Inferior parietal cortex (tissue), 1 donor: ENCODE results near the gene NF1.

Experiments
- DNase-seq: peaks from one replicate; pipeline ENCODE4 v3.0.0-alpha.2; 2016; ENCODE audit errors: extremely low spot score

Gene NF1

DNA sequence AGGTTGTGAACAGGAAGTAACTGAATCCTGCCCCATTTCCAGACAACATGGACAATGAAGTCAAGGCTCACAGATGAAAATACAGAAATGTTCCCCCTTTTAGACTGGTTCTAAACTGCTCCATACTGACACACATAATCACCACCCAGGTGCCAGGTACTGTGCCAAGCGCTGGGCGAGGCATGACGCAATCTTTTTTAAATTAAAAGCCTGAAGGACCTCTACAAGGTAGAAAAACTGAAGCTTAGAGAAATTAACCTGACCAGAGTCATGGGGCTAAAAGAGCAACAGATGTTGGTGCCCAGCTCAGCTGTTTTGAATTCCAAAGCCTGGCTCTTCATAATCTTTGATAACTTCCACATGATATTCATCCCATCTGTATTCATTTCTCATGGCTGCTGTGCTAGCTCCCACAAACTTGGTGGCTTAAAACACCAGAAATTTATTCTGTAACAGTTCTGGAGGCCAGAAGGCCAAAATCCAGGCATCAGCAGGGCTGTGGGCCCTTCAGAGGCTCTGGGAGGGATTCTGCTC is 291.8 kb downstream of the NF1 start:
- no peak for DNase-seq

DNA sequence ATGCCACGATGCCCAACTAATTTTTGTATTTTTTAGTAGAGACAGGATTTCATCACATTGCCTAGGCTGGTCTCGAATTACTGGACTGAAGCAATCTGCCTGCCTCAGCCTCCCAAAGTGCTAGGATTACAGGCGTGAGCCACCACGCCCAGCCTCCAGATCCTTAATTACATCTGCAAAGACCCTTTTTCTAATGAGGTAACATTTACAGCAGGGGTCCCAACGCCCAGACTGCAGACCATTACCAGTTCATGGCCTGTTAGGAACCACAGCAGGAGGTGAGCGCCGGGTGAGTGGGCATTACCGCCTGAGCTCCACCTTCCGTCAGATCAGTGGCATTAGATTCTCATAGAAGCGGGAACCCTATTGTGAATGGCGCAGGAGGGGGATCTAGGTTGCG is 292.7 kb downstream of the NF1 start:
- no peak for DNase-seq

GRCh38 chr17:31388351-31388750 is 293.6 kb downstream of the NF1 start:
- DNase-seq: no peak

DNA sequence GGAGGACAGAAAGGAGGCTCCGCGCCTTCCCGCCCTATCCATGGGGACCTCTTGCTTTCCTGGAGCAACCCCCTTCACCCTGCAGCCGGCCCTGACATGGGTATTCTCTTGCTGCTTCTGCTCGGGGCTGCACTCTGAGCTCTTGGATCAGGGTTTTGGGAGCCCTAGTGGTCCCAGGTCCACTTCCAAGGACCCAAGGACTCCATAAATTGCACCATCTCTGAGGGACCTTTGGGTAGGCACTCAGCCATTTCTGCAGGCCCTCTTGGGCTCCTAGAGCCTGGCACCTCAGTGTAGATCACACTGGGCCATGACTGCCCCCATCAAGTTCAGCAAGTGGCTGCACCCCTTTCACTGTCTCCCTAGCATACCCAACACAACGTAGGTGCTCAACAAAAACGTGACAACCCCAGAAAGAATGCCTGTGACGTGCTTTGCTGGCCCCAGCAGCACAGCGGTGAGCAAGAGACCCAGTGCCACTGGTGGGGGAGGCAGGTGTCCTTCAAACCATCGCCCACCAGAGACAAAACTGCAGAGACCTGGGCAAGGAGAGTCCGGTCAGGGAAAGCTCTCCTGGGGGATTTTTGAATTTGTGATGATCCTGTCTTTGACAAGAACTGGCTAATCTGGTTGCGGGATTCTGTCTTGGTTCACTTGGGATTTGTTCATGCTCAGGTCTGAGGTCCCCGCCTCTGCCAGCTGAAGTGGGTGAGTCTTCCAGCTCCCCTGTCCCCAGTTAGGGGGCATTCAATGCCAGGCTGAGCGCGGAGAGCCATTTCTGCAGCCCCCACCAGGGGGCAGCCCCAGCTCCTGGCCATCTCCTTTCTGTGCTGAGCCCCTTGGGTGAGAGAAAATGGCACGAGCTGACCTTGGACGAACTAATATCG is 294.2 kb downstream of the NF1 start:
- peak; percentile 64 for DNase-seq

- DNase-seq: no peak
Measured at GRCh38 chr17:31389657-31390381, 295.0 kb downstream of the NF1 start.

- no peak for DNase-seq
Measured at GRCh38 chr17:31390426-31390747, 295.6 kb downstream of the NF1 start.

GRCh38 chr17:31390748-31391495 is 296.1 kb downstream of the NF1 start:
- DNase-seq: no peak

DNA sequence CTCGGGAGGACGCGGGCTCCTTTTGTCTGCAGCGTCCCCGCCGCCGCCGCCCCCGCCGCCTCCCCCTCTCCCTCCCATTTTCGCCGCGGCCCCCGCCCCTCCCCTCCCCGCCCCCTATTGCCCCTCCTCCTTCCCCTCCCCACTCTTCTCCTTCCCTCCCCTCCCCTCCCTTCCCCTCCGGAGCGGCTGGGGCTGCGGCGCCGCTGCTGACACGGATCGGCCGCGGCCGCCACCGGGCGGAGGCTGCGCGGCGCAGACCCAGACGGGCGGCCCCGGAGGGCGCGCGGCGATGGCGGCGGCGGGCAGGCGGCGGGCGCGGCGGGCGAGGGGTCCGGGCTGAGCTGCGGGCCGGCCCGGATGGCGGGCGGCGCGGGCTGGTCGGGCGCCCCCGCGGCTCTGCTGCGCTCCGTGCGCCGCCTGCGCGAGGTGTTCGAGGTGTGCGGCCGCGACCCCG is 296.7 kb downstream of the NF1 start, which contains the start of gene RAB11FIP4:
TSS of gene RAB11FIP4 (plus strand) at position 180 of the 454 bp plus-strand sequence. CDS start at position 358, 178 bp downstream.
- no peak for DNase-seq

DNA sequence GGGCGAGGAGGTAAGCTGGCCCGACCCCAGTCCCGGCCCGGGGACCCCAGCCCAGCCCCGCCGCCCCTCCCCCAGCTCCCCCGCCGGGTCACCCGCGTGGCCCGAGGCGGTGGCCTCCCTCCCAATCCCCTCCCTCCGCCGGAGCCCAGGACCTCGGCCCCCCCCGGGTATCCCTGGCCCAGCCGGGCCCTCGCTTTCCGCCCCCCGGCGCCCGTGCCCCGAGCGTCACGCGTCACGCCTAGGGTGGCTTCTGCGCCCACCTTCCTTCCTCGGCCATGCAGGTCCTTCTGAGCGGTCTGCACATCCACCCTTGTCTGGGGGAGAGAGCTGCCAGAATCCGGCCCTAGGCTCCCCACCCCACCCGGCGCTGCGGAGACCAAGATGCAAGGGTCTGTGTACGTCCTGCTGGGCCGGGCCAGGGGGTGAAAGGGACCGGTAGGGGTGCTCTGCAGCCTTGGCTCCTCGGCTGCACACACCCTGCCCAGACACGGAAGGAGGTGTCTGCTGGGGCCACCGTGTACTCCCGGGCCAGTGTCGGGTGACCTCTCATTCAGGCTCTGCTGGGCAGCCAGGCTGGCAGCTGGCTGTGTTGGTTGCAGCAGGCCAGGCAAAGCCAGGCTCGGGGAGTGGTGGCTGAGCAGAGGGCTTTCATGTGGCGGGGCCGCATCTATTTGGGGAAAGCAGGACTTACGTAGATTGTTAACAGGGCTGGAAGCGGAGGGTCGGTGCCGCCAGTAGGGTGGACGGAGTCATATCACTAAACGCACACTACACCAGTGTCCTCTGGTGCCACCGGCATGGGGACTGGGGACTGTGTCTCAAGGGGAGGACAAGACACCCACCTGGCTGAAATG is 297.5 kb downstream of the NF1 start:
- DNase-seq: no peak

GRCh38 chr17:31392856-31393748 is 298.3 kb downstream of the NF1 start:
- no peak for DNase-seq

DNA sequence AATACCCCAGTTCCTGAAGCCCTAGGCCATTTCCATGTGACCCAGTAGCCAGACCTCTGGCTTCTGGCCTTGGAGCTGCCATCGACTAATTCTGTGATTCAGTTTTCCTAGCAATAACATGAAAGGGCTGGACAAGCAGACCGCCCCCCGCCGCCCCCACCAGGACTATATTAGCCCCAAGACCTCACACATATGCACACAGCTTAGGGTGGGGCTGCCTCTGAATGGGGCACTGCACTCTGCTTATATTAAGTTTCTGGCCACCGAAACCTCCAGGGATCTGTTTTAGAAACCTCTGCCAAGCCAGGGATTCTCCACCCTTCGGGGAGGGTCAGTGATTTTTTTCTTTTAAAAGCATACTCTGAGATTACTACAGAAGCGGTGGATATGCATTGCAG is 299.0 kb downstream of the NF1 start:
- no peak for DNase-seq

- DNase-seq: no peak
Measured at GRCh38 chr17:31394544-31394943, 299.8 kb downstream of the NF1 start.

DNA sequence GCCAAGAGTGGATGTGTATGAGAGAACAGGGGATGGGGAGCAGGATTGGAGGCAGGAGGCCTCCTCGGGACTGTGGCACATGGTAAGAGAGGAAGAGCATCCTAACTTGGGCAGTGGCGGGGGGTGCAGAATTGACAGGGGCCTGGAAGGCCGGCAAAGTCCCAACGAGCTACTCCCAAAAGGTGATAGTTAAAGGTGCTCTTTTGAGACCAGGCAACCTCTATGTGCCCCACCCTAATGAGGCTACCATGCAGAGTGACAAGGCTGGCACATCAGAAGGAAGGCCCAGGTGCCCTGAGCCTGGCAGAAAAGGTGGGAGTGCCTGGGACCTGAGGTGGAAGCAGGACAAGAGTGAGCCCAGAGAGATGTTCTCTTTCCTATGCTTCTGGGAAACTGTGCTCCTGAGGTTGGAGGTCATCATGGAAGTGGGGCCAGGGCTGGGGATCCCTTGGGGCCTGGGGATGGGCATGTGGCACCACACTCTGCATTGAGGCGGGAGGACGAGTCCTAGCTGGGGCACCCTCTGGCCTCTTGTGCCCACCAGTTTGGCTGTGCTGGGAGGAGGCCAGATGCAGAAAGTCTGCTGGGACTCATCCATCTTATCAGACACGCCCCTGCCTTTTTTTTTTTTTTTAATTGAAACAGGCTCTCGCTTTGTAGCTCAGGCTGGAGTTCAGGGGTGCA is 302.6 kb downstream of the NF1 start:
- no peak for DNase-seq

GRCh38 chr17:31398381-31399311 is 303.9 kb downstream of the NF1 start:
- DNase-seq: no peak

DNA sequence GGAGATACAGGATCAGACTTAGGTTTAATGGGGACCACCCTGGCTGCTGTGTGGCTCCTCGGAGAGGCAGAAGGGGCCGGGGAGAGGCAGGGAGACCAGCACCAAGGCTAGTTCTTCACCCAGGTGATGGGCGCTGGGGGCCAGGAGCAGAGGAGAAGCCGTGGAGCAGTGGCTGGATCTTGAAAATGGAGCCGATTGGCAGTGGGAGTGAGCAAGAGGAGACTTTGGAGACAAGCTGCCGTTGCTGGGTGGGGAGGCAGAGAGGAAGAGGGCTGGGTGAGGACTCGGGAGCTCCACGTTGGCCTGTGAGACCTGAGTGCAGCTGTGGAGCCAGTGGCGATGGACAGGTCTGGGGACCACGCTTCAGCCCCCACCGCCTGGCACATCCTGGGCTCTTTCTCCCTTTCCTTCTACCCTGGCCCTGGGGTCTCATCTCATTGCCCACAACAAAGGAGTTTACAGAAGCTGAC is 305.7 kb downstream of the NF1 start:
- no peak for DNase-seq

- DNase-seq: no peak
Measured at GRCh38 chr17:31401456-31402254, 306.9 kb downstream of the NF1 start.
